Measurements from ENCODE around the gene MTUS2.

Gene MTUS2

GRCh38 chr13:29535663-29536655 lies 715.8 kb downstream of the MTUS2 start:
- Mint-ChIP-seq H3K4me3 (no peak overlapping the region), H3K36me3 (peaks cover 31 to 43% of the 10 kb centered on the region in 2 donors), H3K27me3 (no peaks in the 10 kb centered on the region), H3K9me3 (no peaks in the 10 kb centered on the region), H3K4me1 (peaks cover 4 to 6% of the 10 kb centered on the region in 2 donors), H3K27ac (no peak overlapping the region)
- DNase-seq (no peak), ATAC-seq (replicated peaks) (no peak)

GRCh38 chr13:29536853-29537252 lies 716.7 kb downstream of the MTUS2 start:
- Mint-ChIP-seq H3K27me3 (no peaks in the 10 kb centered on the region), H3K4me3 (no peak overlapping the region), H3K27ac (no peak overlapping the region), H3K9me3 (no peaks in the 10 kb centered on the region), H3K4me1 (peaks cover 11 to 12% of the 10 kb centered on the region in 2 donors), H3K36me3 (peaks cover 37 to 50% of the 10 kb centered on the region in 2 donors)
- DNase-seq (no peak), ATAC-seq (replicated peaks) (no peak)

GRCh38 chr13:29537736-29538651 lies 717.9 kb downstream of the MTUS2 start:
- H3K4me3 Mint-ChIP-seq: no peak overlapping the region
- H3K27ac Mint-ChIP-seq: no peak overlapping the region
- DNase-seq (no peak), ATAC-seq (replicated peaks) (no peak)
- H3K4me1 Mint-ChIP-seq: peaks cover 17 to 21% of the 10 kb centered on the region in 2 donors
- no peaks in the 10 kb centered on the region for H3K9me3 Mint-ChIP-seq
- no peaks in the 10 kb centered on the region for H3K27me3 Mint-ChIP-seq
- H3K36me3 Mint-ChIP-seq: peaks cover 34 to 49% of the 10 kb centered on the region in 2 donors

GRCh38 chr13:29538652-29539040 lies 718.5 kb downstream of the MTUS2 start:
- H3K4me3 Mint-ChIP-seq: no peak overlapping the region
- peaks cover 35 to 52% of the 10 kb centered on the region in 2 donors for H3K36me3 Mint-ChIP-seq
- H3K9me3 Mint-ChIP-seq: no peaks in the 10 kb centered on the region
- DNase-seq (no peak), ATAC-seq (replicated peaks) (no peak)
- H3K27me3 Mint-ChIP-seq: no peaks in the 10 kb centered on the region
- no peak overlapping the region for H3K27ac Mint-ChIP-seq
- peaks cover 23 to 28% of the 10 kb centered on the region in 2 donors for H3K4me1 Mint-ChIP-seq

- no peak overlapping the region for H3K27ac Mint-ChIP-seq
- ATAC-seq (replicated peaks): no peak
- H3K9me3 Mint-ChIP-seq: no peaks in the 10 kb centered on the region
- no peaks in the 10 kb centered on the region for H3K27me3 Mint-ChIP-seq
- no peak overlapping the region for H3K4me3 Mint-ChIP-seq
- peaks cover 30 to 52% of the 10 kb centered on the region in 2 donors for H3K36me3 Mint-ChIP-seq
- peaks cover 28 to 37% of the 10 kb centered on the region in 2 donors for H3K4me1 Mint-ChIP-seq
- no peak for DNase-seq
Measured at GRCh38 chr13:29539856-29540255, 719.7 kb downstream of the MTUS2 start.

- peaks cover 35 to 56% of the 10 kb centered on the region in 2 donors for H3K36me3 Mint-ChIP-seq
- H3K4me1 Mint-ChIP-seq: peaks cover 30 to 39% of the 10 kb centered on the region in 2 donors
- H3K27me3 Mint-ChIP-seq: no peaks in the 10 kb centered on the region
- H3K27ac Mint-ChIP-seq: no peak overlapping the region
- no peak overlapping the region for H3K4me3 Mint-ChIP-seq
- ATAC-seq (replicated peaks) (no peak), DNase-seq (no peak)
- no peaks in the 10 kb centered on the region for H3K9me3 Mint-ChIP-seq
Measured at GRCh38 chr13:29540334-29540733, 720.2 kb downstream of the MTUS2 start.

GRCh38 chr13:29540799-29541198 lies 720.7 kb downstream of the MTUS2 start:
- peaks cover 31 to 39% of the 10 kb centered on the region in 2 donors for H3K4me1 Mint-ChIP-seq
- no peaks in the 10 kb centered on the region for H3K9me3 Mint-ChIP-seq
- no peaks in the 10 kb centered on the region for H3K27me3 Mint-ChIP-seq
- H3K27ac Mint-ChIP-seq: peak overlapping the region; percentile 72
- DNase-seq (no peak), ATAC-seq (replicated peaks) (no peak)
- no peak overlapping the region for H3K4me3 Mint-ChIP-seq
- H3K36me3 Mint-ChIP-seq: peaks cover 38 to 59% of the 10 kb centered on the region in 2 donors

GRCh38 chr13:29541400-29541799 lies 721.3 kb downstream of the MTUS2 start:
- Mint-ChIP-seq H3K36me3 (peaks cover 38 to 58% of the 10 kb centered on the region in 2 donors), H3K4me1 (peaks cover 28 to 39% of the 10 kb centered on the region in 2 donors), H3K4me3 (no peak overlapping the region), H3K27me3 (no peaks in the 10 kb centered on the region), H3K9me3 (no peaks in the 10 kb centered on the region), H3K27ac (no peak overlapping the region)
- no peak for DNase-seq
- no peak for ATAC-seq (replicated peaks)

- H3K27ac Mint-ChIP-seq: no peak overlapping the region
- H3K9me3 Mint-ChIP-seq: no peaks in the 10 kb centered on the region
- H3K27me3 Mint-ChIP-seq: no peaks in the 10 kb centered on the region
- ATAC-seq (replicated peaks) (no peak), DNase-seq (no peak)
- no peak overlapping the region for H3K4me3 Mint-ChIP-seq
- H3K36me3 Mint-ChIP-seq: peaks cover 45 to 60% of the 10 kb centered on the region in 2 donors
- peaks cover 31 to 39% of the 10 kb centered on the region in 2 donors for H3K4me1 Mint-ChIP-seq
Measured at GRCh38 chr13:29542381-29542780, 722.2 kb downstream of the MTUS2 start.

- Mint-ChIP-seq H3K4me3 (peak overlapping the region; percentile 20 to 28), H3K27me3 (no peaks in the 10 kb centered on the region), H3K9me3 (no peaks in the 10 kb centered on the region), H3K27ac (peak overlapping the region; percentile 82), H3K4me1 (peaks cover 34 to 39% of the 10 kb centered on the region in 2 donors), H3K36me3 (peaks cover 49 to 61% of the 10 kb centered on the region in 2 donors)
- DNase-seq (peak; percentile 58), ATAC-seq (replicated peaks) (peak; percentile 99 to 100)
Measured at GRCh38 chr13:29543230-29544215, 723.4 kb downstream of the MTUS2 start.

- H3K9me3 Mint-ChIP-seq: no peaks in the 10 kb centered on the region
- ATAC-seq (replicated peaks): no peak
- no peak for DNase-seq
- no peak overlapping the region for H3K4me3 Mint-ChIP-seq
- peaks cover 34 to 36% of the 10 kb centered on the region in 2 donors for H3K4me1 Mint-ChIP-seq
- no peaks in the 10 kb centered on the region for H3K27me3 Mint-ChIP-seq
- H3K36me3 Mint-ChIP-seq: peaks cover 60 to 75% of the 10 kb centered on the region in 2 donors
- no peak overlapping the region for H3K27ac Mint-ChIP-seq
Measured at GRCh38 chr13:29545988-29546387, 725.8 kb downstream of the MTUS2 start.

- ATAC-seq (replicated peaks) (no peak), DNase-seq (no peak)
- Mint-ChIP-seq H3K27ac (no peak overlapping the region), H3K27me3 (no peaks in the 10 kb centered on the region), H3K4me3 (no peak overlapping the region), H3K4me1 (peaks cover 31 to 34% of the 10 kb centered on the region in 2 donors), H3K36me3 (peaks cover 60 to 76% of the 10 kb centered on the region in 2 donors), H3K9me3 (no peaks in the 10 kb centered on the region)
Measured at GRCh38 chr13:29546662-29547061, 726.5 kb downstream of the MTUS2 start.

GRCh38 chr13:29547153-29547552 lies 727.0 kb downstream of the MTUS2 start:
- no peak overlapping the region for H3K27ac Mint-ChIP-seq
- DNase-seq (no peak), ATAC-seq (replicated peaks) (no peak)
- H3K9me3 Mint-ChIP-seq: no peaks in the 10 kb centered on the region
- H3K4me1 Mint-ChIP-seq: peaks cover 31 to 32% of the 10 kb centered on the region in 2 donors
- peaks cover 64 to 81% of the 10 kb centered on the region in 2 donors for H3K36me3 Mint-ChIP-seq
- no peaks in the 10 kb centered on the region for H3K27me3 Mint-ChIP-seq
- H3K4me3 Mint-ChIP-seq: no peak overlapping the region
